Measurements from ENCODE around the gene SLC2A9.
A peak's percentile ranks its signal among the peaks of the same experiment; 100 is the strongest.

SLC2A9 gene

GRCh38 chr4:9962611-9963314 lies 58.5 kb downstream of the SLC2A9 start:
- DNase-seq: no peak

GRCh38 chr4:9954468-9954867 lies 66.8 kb downstream of the SLC2A9 start:
- H3K4me2 ChIP-seq (ENCODE audit: low read length): no peak overlapping the region
- no peaks in the 10 kb centered on the region for H3K79me1 ChIP-seq (ENCODE audit: low read length)
- no peak overlapping the region for H3K9ac ChIP-seq (ENCODE audit: low read length)
- H3K4ac ChIP-seq (ENCODE audit: low read depth, low read length): no peak overlapping the region
- DNase-seq: no peak
- no peak overlapping the region for H4K5ac ChIP-seq (ENCODE audit: low read length)
- H3K79me2 ChIP-seq (ENCODE audit: control insufficient read depth, insufficient read depth, low read length): no peaks in the 10 kb centered on the region
- H3K27ac ChIP-seq (ENCODE audit: low read depth, low read length): no peak overlapping the region
- H2BK5ac ChIP-seq (ENCODE audit: low read length): no peak overlapping the region
- no peak overlapping the region for H3K56ac ChIP-seq (ENCODE audit: low read length)
- no peak overlapping the region for H2AK5ac ChIP-seq (ENCODE audit: low read length)
- no peak overlapping the region for H4K8ac ChIP-seq (ENCODE audit: low read depth, low read length)
- H3K36me3 ChIP-seq (ENCODE audit: control insufficient read depth, insufficient read depth, low read length): no peaks in the 10 kb centered on the region
- H2BK15ac ChIP-seq (replicated peaks; ENCODE audit: low read depth): no peak overlapping the region
- H2BK120ac ChIP-seq (ENCODE audit: low read depth, low read length): no peak overlapping the region
- H3K18ac ChIP-seq (ENCODE audit: low read length): no peak overlapping the region
- no peaks in the 10 kb centered on the region for H3K27me3 ChIP-seq (ENCODE audit: insufficient read depth, low read length, poor library complexity)
- no peak overlapping the region for H3K4me3 ChIP-seq (ENCODE audit: low read length)
- H3K4me1 ChIP-seq (ENCODE audit: control insufficient read depth, low read depth, low read length): no peaks in the 10 kb centered on the region
- H3K23ac ChIP-seq (ENCODE audit: low read length): no peak overlapping the region
- WGBS (ENCODE audit: extremely low coverage, insufficient coverage, low lambda C conversion rate): no CpG with 5 or more reads among the region's 3 CpGs

More at GRCh38 chr4:9962611-9963314, 58.5 kb downstream of the SLC2A9 start:
- no peak overlapping the region for H4K5ac ChIP-seq (ENCODE audit: low read length)
- H2BK5ac ChIP-seq (ENCODE audit: low read length): no peak overlapping the region
- H3K79me1 ChIP-seq (ENCODE audit: low read length): no peaks in the 10 kb centered on the region
- no peak overlapping the region for H2BK15ac ChIP-seq (replicated peaks; ENCODE audit: low read depth)
- H3K56ac ChIP-seq (ENCODE audit: low read length): no peak overlapping the region
- no peaks in the 10 kb centered on the region for H3K27me3 ChIP-seq (ENCODE audit: insufficient read depth, low read length, poor library complexity)
- H2BK120ac ChIP-seq (ENCODE audit: low read depth, low read length): no peak overlapping the region
- H3K23ac ChIP-seq (ENCODE audit: low read length): no peak overlapping the region
- H3K9ac ChIP-seq (ENCODE audit: low read length): no peak overlapping the region
- H3K4ac ChIP-seq (ENCODE audit: low read depth, low read length): no peak overlapping the region
- no peak overlapping the region for H2AK5ac ChIP-seq (ENCODE audit: low read length)
- no peak overlapping the region for H3K4me2 ChIP-seq (ENCODE audit: low read length)
- no peaks in the 10 kb centered on the region for H3K4me1 ChIP-seq (ENCODE audit: control insufficient read depth, low read depth, low read length)
- H4K8ac ChIP-seq (ENCODE audit: low read depth, low read length): no peak overlapping the region
- no CpG with 5 or more reads among the region's 5 CpGs for WGBS (ENCODE audit: extremely low coverage, insufficient coverage, low lambda C conversion rate)
- H3K27ac ChIP-seq (ENCODE audit: low read depth, low read length): no peak overlapping the region
- no peak overlapping the region for H3K4me3 ChIP-seq (ENCODE audit: low read length)
- H3K79me2 ChIP-seq (ENCODE audit: control insufficient read depth, insufficient read depth, low read length): no peaks in the 10 kb centered on the region
- no peak overlapping the region for H3K18ac ChIP-seq (ENCODE audit: low read length)
- no peaks in the 10 kb centered on the region for H3K36me3 ChIP-seq (ENCODE audit: control insufficient read depth, insufficient read depth, low read length)

GRCh38 chr4:9953089-9953488 lies 68.2 kb downstream of the SLC2A9 start:
- DNase-seq: no peak
- Histone ChIP-seq H4K5ac (ENCODE audit: low read length) (no peak overlapping the region), H3K36me3 (ENCODE audit: control insufficient read depth, insufficient read depth, low read length) (no peaks in the 10 kb centered on the region), H2BK120ac (ENCODE audit: low read depth, low read length) (no peak overlapping the region), H4K8ac (ENCODE audit: low read depth, low read length) (no peak overlapping the region), H3K4me1 (ENCODE audit: control insufficient read depth, low read depth, low read length) (no peaks in the 10 kb centered on the region), H3K27ac (ENCODE audit: low read depth, low read length) (no peak overlapping the region), H3K4me2 (ENCODE audit: low read length) (no peak overlapping the region), H3K4me3 (ENCODE audit: low read length) (no peak overlapping the region), H2BK15ac (replicated peaks; ENCODE audit: low read depth) (no peak overlapping the region), H3K23ac (ENCODE audit: low read length) (no peak overlapping the region), H3K9ac (ENCODE audit: low read length) (no peak overlapping the region), H3K4ac (ENCODE audit: low read depth, low read length) (no peak overlapping the region), H3K79me2 (ENCODE audit: control insufficient read depth, insufficient read depth, low read length) (no peaks in the 10 kb centered on the region), H3K79me1 (ENCODE audit: low read length) (no peaks in the 10 kb centered on the region), H2BK5ac (ENCODE audit: low read length) (no peak overlapping the region), H3K27me3 (ENCODE audit: insufficient read depth, low read length, poor library complexity) (no peaks in the 10 kb centered on the region), H3K56ac (ENCODE audit: low read length) (no peak overlapping the region), H2AK5ac (ENCODE audit: low read length) (no peak overlapping the region), H3K18ac (ENCODE audit: low read length) (no peak overlapping the region)
- no CpG with 5 or more reads among the region's 4 CpGs for WGBS (ENCODE audit: extremely low coverage, insufficient coverage, low lambda C conversion rate)

- no peak overlapping the region for H3K4me2 ChIP-seq (ENCODE audit: low read length)
- H2BK5ac ChIP-seq (ENCODE audit: low read length): no peak overlapping the region
- H3K4ac ChIP-seq (ENCODE audit: low read depth, low read length): no peak overlapping the region
- no peak overlapping the region for H2AK5ac ChIP-seq (ENCODE audit: low read length)
- H3K56ac ChIP-seq (ENCODE audit: low read length): no peak overlapping the region
- no peak overlapping the region for H3K18ac ChIP-seq (ENCODE audit: low read length)
- no peaks in the 10 kb centered on the region for H3K4me1 ChIP-seq (ENCODE audit: control insufficient read depth, low read depth, low read length)
- H2BK120ac ChIP-seq (ENCODE audit: low read depth, low read length): no peak overlapping the region
- H3K23ac ChIP-seq (ENCODE audit: low read length): no peak overlapping the region
- no peak overlapping the region for H2BK15ac ChIP-seq (replicated peaks; ENCODE audit: low read depth)
- DNase-seq: peak; percentile 39
- H4K8ac ChIP-seq (ENCODE audit: low read depth, low read length): no peak overlapping the region
- no peak overlapping the region for H3K9ac ChIP-seq (ENCODE audit: low read length)
- H4K5ac ChIP-seq (ENCODE audit: low read length): no peak overlapping the region
- no peaks in the 10 kb centered on the region for H3K27me3 ChIP-seq (ENCODE audit: insufficient read depth, low read length, poor library complexity)
- H3K36me3 ChIP-seq (ENCODE audit: control insufficient read depth, insufficient read depth, low read length): no peaks in the 10 kb centered on the region
- no CpG with 5 or more reads among the region's 8 CpGs for WGBS (ENCODE audit: extremely low coverage, insufficient coverage, low lambda C conversion rate)
- H3K27ac ChIP-seq (ENCODE audit: low read depth, low read length): no peak overlapping the region
- no peaks in the 10 kb centered on the region for H3K79me2 ChIP-seq (ENCODE audit: control insufficient read depth, insufficient read depth, low read length)
- H3K79me1 ChIP-seq (ENCODE audit: low read length): no peaks in the 10 kb centered on the region
- H3K4me3 ChIP-seq (ENCODE audit: low read length): no peak overlapping the region
Measured at GRCh38 chr4:9952415-9952950, 68.8 kb downstream of the SLC2A9 start.

- H4K8ac ChIP-seq (ENCODE audit: low read depth, low read length): no peak overlapping the region
- no peak overlapping the region for H3K4ac ChIP-seq (ENCODE audit: low read depth, low read length)
- H3K56ac ChIP-seq (ENCODE audit: low read length): no peak overlapping the region
- no peak overlapping the region for H4K5ac ChIP-seq (ENCODE audit: low read length)
- no peak overlapping the region for H3K9ac ChIP-seq (ENCODE audit: low read length)
- no peak overlapping the region for H3K4me3 ChIP-seq (ENCODE audit: low read length)
- H3K4me2 ChIP-seq (ENCODE audit: low read length): no peak overlapping the region
- DNase-seq: no peak
- WGBS (ENCODE audit: extremely low coverage, insufficient coverage, low lambda C conversion rate): no CpG with 5 or more reads among the region's 2 CpGs
- H3K27me3 ChIP-seq (ENCODE audit: insufficient read depth, low read length, poor library complexity): no peaks in the 10 kb centered on the region
- no peak overlapping the region for H2AK5ac ChIP-seq (ENCODE audit: low read length)
- H3K36me3 ChIP-seq (ENCODE audit: control insufficient read depth, insufficient read depth, low read length): no peaks in the 10 kb centered on the region
- no peak overlapping the region for H3K27ac ChIP-seq (ENCODE audit: low read depth, low read length)
- H3K79me1 ChIP-seq (ENCODE audit: low read length): no peaks in the 10 kb centered on the region
- no peak overlapping the region for H2BK5ac ChIP-seq (ENCODE audit: low read length)
- H3K18ac ChIP-seq (ENCODE audit: low read length): no peak overlapping the region
- no peaks in the 10 kb centered on the region for H3K79me2 ChIP-seq (ENCODE audit: control insufficient read depth, insufficient read depth, low read length)
- H3K23ac ChIP-seq (ENCODE audit: low read length): no peak overlapping the region
- H2BK120ac ChIP-seq (ENCODE audit: low read depth, low read length): no peak overlapping the region
- H2BK15ac ChIP-seq (replicated peaks; ENCODE audit: low read depth): no peak overlapping the region
- H3K4me1 ChIP-seq (ENCODE audit: control insufficient read depth, low read depth, low read length): no peaks in the 10 kb centered on the region
Measured at GRCh38 chr4:9949573-9949972, 71.7 kb downstream of the SLC2A9 start.
